BLaER1 (cell line): ENCODE measurements around the gene TMPO.
"Not testable (repeated sequence)": the region's sequence is repeated elsewhere in the genome, so short reads cannot be mapped to it uniquely, and the experiment has no call there.

Experiments used
- H3K27ac ChIP-seq: shearing (Covaris generic); formaldehyde crosslinking; 2 replicates; pipeline ENCODE4 v1.8.1; 2022
- H3K27me3 ChIP-seq: shearing (Covaris generic); formaldehyde crosslinking; 2 replicates; pipeline ENCODE4 v1.8.1; 2022
- H3K36me3 ChIP-seq: shearing (Covaris generic); formaldehyde crosslinking; 2 replicates; pipeline ENCODE4 v1.8.1; 2022
- H3K4me1 ChIP-seq: shearing (Covaris generic); formaldehyde crosslinking; 2 replicates; pipeline ENCODE4 v1.8.1; 2022
- H3K4me2 ChIP-seq: shearing (Covaris generic); formaldehyde crosslinking; 2 replicates; pipeline ENCODE4 v1.8.1; 2022
- H3K4me3 ChIP-seq: shearing (Covaris generic); formaldehyde crosslinking; 2 replicates; pipeline ENCODE4 v1.8.1; 2022
- H3K9ac ChIP-seq: shearing (Covaris generic); formaldehyde crosslinking; 2 replicates; pipeline ENCODE4 v1.8.1; 2022
- H3K9me3 ChIP-seq: shearing (Covaris generic); formaldehyde crosslinking; 2 replicates; pipeline ENCODE4 v1.8.1; 2022
- H4K20me1 ChIP-seq: shearing (Covaris generic); formaldehyde crosslinking; 2 replicates; pipeline ENCODE4 v1.8.1; 2022
- Cebpa-rat ChIP-seq: shearing (Covaris generic); IDR thresholded peaks from 2 replicates; pipeline ENCODE4 v1.8.1; 2022

TMPO gene

GRCh38 chr12:98575013-98575412, 59.6 kb downstream of the TMPO start:
- Histone ChIP-seq H4K20me1 (no peaks in the 10 kb centered on the region), H3K4me1 (no peaks in the 10 kb centered on the region), H3K4me3 (no peak overlapping the region), H3K9ac (no peak overlapping the region), H3K4me2 (no peak overlapping the region), H3K36me3 (no peaks in the 10 kb centered on the region), H3K27me3 (no peaks in the 10 kb centered on the region), H3K27ac (no peak overlapping the region), H3K9me3 (no peaks in the 10 kb centered on the region)
- TF ChIP-seq Cebpa-rat = no peak

GRCh38 chr12:98576795-98577194, 61.4 kb downstream of the TMPO start:
- not testable (repeated sequence) for H3K27me3 ChIP-seq, H3K4me2 ChIP-seq, H4K20me1 ChIP-seq, H3K4me3 ChIP-seq, H3K9ac ChIP-seq, H3K4me1 ChIP-seq, H3K9me3 ChIP-seq, H3K36me3 ChIP-seq, H3K27ac ChIP-seq

- H3K4me3 ChIP-seq = no peak overlapping the region
- no peak overlapping the region for H3K9ac ChIP-seq
- no peaks in the 10 kb centered on the region for H4K20me1 ChIP-seq
- TF ChIP-seq Cebpa-rat = no peak
- H3K36me3 ChIP-seq = no peaks in the 10 kb centered on the region
- H3K9me3 ChIP-seq = no peaks in the 10 kb centered on the region
- H3K4me2 ChIP-seq = no peak overlapping the region
- H3K27ac ChIP-seq = no peak overlapping the region
- no peaks in the 10 kb centered on the region for H3K27me3 ChIP-seq
- no peaks in the 10 kb centered on the region for H3K4me1 ChIP-seq
Observed at GRCh38 chr12:98578392-98578791, 63.0 kb downstream of the TMPO start.

- no peak overlapping the region for H3K4me2 ChIP-seq
- H3K27me3 ChIP-seq = no peaks in the 10 kb centered on the region
- no peak for TF ChIP-seq Cebpa-rat
- no peak overlapping the region for H3K4me3 ChIP-seq
- H3K27ac ChIP-seq = no peak overlapping the region
- H3K9me3 ChIP-seq = no peaks in the 10 kb centered on the region
- H3K9ac ChIP-seq = no peak overlapping the region
- no peaks in the 10 kb centered on the region for H3K36me3 ChIP-seq
- no peaks in the 10 kb centered on the region for H3K4me1 ChIP-seq
- no peaks in the 10 kb centered on the region for H4K20me1 ChIP-seq
Observed at GRCh38 chr12:98578821-98579220, 63.4 kb downstream of the TMPO start.

- H3K27ac ChIP-seq = no peak overlapping the region
- no peak overlapping the region for H3K9ac ChIP-seq
- no peak for TF ChIP-seq Cebpa-rat
- no peaks in the 10 kb centered on the region for H3K36me3 ChIP-seq
- H4K20me1 ChIP-seq = no peaks in the 10 kb centered on the region
- H3K4me3 ChIP-seq = no peak overlapping the region
- no peaks in the 10 kb centered on the region for H3K27me3 ChIP-seq
- H3K4me1 ChIP-seq = no peaks in the 10 kb centered on the region
- H3K9me3 ChIP-seq = no peaks in the 10 kb centered on the region
- H3K4me2 ChIP-seq = no peak overlapping the region
Observed at GRCh38 chr12:98579347-98579746, 64.0 kb downstream of the TMPO start.

- H3K4me3 ChIP-seq = no peak overlapping the region
- no peak for TF ChIP-seq Cebpa-rat
- H3K4me2 ChIP-seq = no peak overlapping the region
- no peaks in the 10 kb centered on the region for H3K36me3 ChIP-seq
- H4K20me1 ChIP-seq = no peaks in the 10 kb centered on the region
- H3K9me3 ChIP-seq = no peaks in the 10 kb centered on the region
- no peak overlapping the region for H3K27ac ChIP-seq
- H3K9ac ChIP-seq = no peak overlapping the region
- no peaks in the 10 kb centered on the region for H3K27me3 ChIP-seq
- no peaks in the 10 kb centered on the region for H3K4me1 ChIP-seq
Observed at GRCh38 chr12:98579835-98580234, 64.4 kb downstream of the TMPO start.

- no peaks in the 10 kb centered on the region for H4K20me1 ChIP-seq
- no peaks in the 10 kb centered on the region for H3K27me3 ChIP-seq
- no peak overlapping the region for H3K4me2 ChIP-seq
- no peak overlapping the region for H3K4me3 ChIP-seq
- H3K4me1 ChIP-seq = no peaks in the 10 kb centered on the region
- no peak for TF ChIP-seq Cebpa-rat
- H3K9ac ChIP-seq = no peak overlapping the region
- no peak overlapping the region for H3K27ac ChIP-seq
- no peaks in the 10 kb centered on the region for H3K36me3 ChIP-seq
- no peaks in the 10 kb centered on the region for H3K9me3 ChIP-seq
Observed at GRCh38 chr12:98580695-98581094, 65.3 kb downstream of the TMPO start.

- Histone ChIP-seq H3K27ac (no peak overlapping the region), H3K4me3 (no peak overlapping the region), H3K36me3 (no peaks in the 10 kb centered on the region), H3K9me3 (no peaks in the 10 kb centered on the region), H3K4me1 (no peaks in the 10 kb centered on the region), H3K4me2 (no peak overlapping the region), H3K27me3 (no peaks in the 10 kb centered on the region), H3K9ac (no peak overlapping the region), H4K20me1 (no peaks in the 10 kb centered on the region)
- TF ChIP-seq Cebpa-rat = no peak
Observed at GRCh38 chr12:98581101-98581500, 65.7 kb downstream of the TMPO start.

- Histone ChIP-seq H3K27me3 (no peaks in the 10 kb centered on the region), H3K4me2 (no peak overlapping the region), H3K9me3 (no peaks in the 10 kb centered on the region), H3K36me3 (no peaks in the 10 kb centered on the region), H3K4me3 (no peak overlapping the region), H3K9ac (no peak overlapping the region), H4K20me1 (no peaks in the 10 kb centered on the region), H3K27ac (no peak overlapping the region), H3K4me1 (peaks cover 2% of the 10 kb centered on the region; the same call in 1 of the 2 replicates)
- no peak for TF ChIP-seq Cebpa-rat
Observed at GRCh38 chr12:98582093-98582492, 66.7 kb downstream of the TMPO start.

GRCh38 chr12:98587084-98587483, 71.7 kb downstream of the TMPO start:
- Histone ChIP-seq H3K4me2 (peak overlapping the region; percentile 17; the same call in 1 of the 2 replicates), H3K36me3 (no peaks in the 10 kb centered on the region), H4K20me1 (no peaks in the 10 kb centered on the region), H3K27ac (no peak overlapping the region), H3K27me3 (no peaks in the 10 kb centered on the region), H3K9ac (no peak overlapping the region), H3K9me3 (no peaks in the 10 kb centered on the region), H3K4me1 (peaks cover 5% of the 10 kb centered on the region; the same call in 1 of the 2 replicates), H3K4me3 (no peak overlapping the region)
- TF ChIP-seq Cebpa-rat = no peak

- H3K36me3 ChIP-seq = peaks cover 9% of the 10 kb centered on the region
- no peaks in the 10 kb centered on the region for H3K27me3 ChIP-seq
- H3K4me1 ChIP-seq = peaks cover 27% of the 10 kb centered on the region
- H3K4me3 ChIP-seq = no peak overlapping the region
- no peaks in the 10 kb centered on the region for H3K9me3 ChIP-seq
- no peak for TF ChIP-seq Cebpa-rat
- H4K20me1 ChIP-seq = peaks cover 26% of the 10 kb centered on the region
- H3K4me2 ChIP-seq = no peak overlapping the region
- H3K9ac ChIP-seq = no peak overlapping the region
- no peak overlapping the region for H3K27ac ChIP-seq
Observed at GRCh38 chr12:98591209-98591608, 75.8 kb downstream of the TMPO start.
